Left lung (tissue), 10 donors: ENCODE results near the gene PHACTR1. TPM values are rescaled to one million over a fixed set of nuclear protein-coding genes. Genes with fewer than 3 reads are reported as not detected.

ENCODE experiments used
- ATAC-seq: fragments of 200-7000 bp; cut with Tn5 transposase; one replicate; pipeline ENCODE4 v1.9.1; 2020; ENCODE audit warnings: moderate library complexity
- DNase-seq, 4 donors: peaks; one replicate each; pipeline ENCODE4 v3.0.0-alpha.2; 2013 to 2020
- H3K27ac ChIP-seq, 2 donors: fragments of 200-600 bp; sonication (generic) in 1 of 2; one replicate each; pipeline versions ENCODE4 v1.5.0 to v1.8.0; 2020 to 2021
- H3K27me3 ChIP-seq, 2 donors: fragments of 200-600 bp; sonication (generic) in 1 of 2; one replicate each; pipeline versions ENCODE4 v1.5.0 to v1.8.0; 2020 to 2021
- H3K36me3 ChIP-seq, 2 donors: fragments of 200-600 bp; sonication (generic) in 1 of 2; one replicate each; pipeline versions ENCODE4 v1.5.0 to v1.8.0; 2020 to 2021
- H3K4me1 ChIP-seq, 2 donors: fragments of 200-600 bp; one replicate each; pipeline ENCODE4 v1.8.0; 2021
- H3K4me3 ChIP-seq, 2 donors: fragments of 200-600 bp; sonication (generic) in 1 of 2; one replicate each; pipeline versions ENCODE4 v1.5.0 to v1.8.0; 2020 to 2021; ENCODE audit warnings: mild to moderate bottlenecking in 1 of 2
- H3K9me3 ChIP-seq, 2 donors: fragments of 200-600 bp; sonication (generic) in 1 of 2; one replicate each; pipeline versions ENCODE4 v1.5.0 to v1.8.0; 2020 to 2021
- CTCF ChIP-seq, 2 donors: fragments of 200-600 bp; sonication (generic) in 1 of 2; IDR thresholded peaks; one replicate each; pipeline versions ENCODE4 v1.5.0 to v1.8.0; 2021; ENCODE audit warnings: antibody characterized with exemption in 2 of 2
- intact Hi-C, 2 donors: fragments of 100-400 bp; cut with DNase I; formaldehyde crosslinking; loops; one replicate each; pipeline versions ENCODE4 v1.11.2 to v1.14.2; 2022
- polyA plus RNA-seq, 6 donors: library from polyadenylated mRNA; unstranded; fragments of 120-200 nt; gene quantifications; one replicate each; pipeline ENCODE4 v1.2.1, GENCODE V29; 2013; ENCODE audit not compliant: insufficient read length in 6 of 6
- total RNA-seq, 2 donors: library from RNA; stranded (reverse); fragmentation: NEBNext Ultra II Directional; extraction: Animal tissue kit (Norgen Biotek cat#: 25700); gene quantifications; one replicate each; pipeline ENCODE4 v1.2.1, GENCODE V29; 2021
- donor health status: DM: no; HTN: yes; CAD: no.
- donor health status: DM: no; HTN: no; CAD: no.

Gene PHACTR1
- total and polyA plus RNA-seq, 8 donors: 12.1 to 53.3 (median 15.8) TPM

DNA sequence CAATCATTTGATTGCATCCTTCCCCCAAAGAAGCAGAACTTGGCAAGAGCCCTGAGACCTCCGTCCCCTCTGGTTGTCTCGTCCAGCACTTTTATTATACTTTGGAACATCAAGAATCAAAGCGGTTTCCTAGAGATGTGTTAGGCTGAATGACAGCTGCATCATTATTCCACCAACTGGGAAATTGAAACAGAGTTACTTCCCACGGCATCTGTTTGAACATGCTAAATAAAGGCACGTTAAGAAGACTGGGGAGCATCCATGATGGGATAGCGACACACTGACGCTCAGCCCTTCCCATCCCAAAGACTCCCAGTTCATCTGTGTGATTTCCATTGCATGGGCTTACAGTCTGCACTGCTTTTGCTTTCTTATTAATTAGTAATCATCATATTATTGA lies 464.0 kb downstream of the PHACTR1 start:
- no peak for DNase-seq

DNA sequence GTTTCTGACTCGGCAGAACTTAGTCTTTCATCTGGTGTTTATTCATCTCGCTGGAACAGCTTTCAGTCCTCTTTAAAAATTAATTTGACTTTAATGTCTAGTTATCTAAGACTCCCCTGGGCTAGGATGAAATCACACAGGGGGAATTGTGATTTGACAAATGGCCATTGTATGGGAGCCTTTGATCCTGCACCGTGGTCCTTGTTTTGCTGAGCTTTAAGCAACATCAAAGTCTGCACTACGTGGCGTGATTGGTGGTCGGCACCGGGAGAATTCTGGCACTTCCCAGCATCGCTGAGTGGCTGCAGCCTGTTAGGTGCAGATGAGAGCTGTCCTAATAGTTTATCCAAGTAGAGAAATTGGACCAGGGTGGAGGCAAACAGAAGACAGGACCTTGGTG lies 464.8 kb downstream of the PHACTR1 start:
- intact Hi-C loops: no loop called here

More for the DNA sequence above, 464.0 kb downstream of the PHACTR1 start:
- Histone ChIP-seq H3K4me3 (no peak overlapping the region), H3K4me1 (peaks cover 0 to 11% of the 10 kb centered on the region in 2 donors), H3K27me3 (no peaks in the 10 kb centered on the region), H3K27ac (no peak overlapping the region), H3K36me3 (no peaks in the 10 kb centered on the region), H3K9me3 (no peaks in the 10 kb centered on the region)
- no peak for TF ChIP-seq CTCF (IDR thresholded peaks at IDR 0.05)
- intact Hi-C loops: no loop called here
- ATAC-seq: no peak

DNA sequence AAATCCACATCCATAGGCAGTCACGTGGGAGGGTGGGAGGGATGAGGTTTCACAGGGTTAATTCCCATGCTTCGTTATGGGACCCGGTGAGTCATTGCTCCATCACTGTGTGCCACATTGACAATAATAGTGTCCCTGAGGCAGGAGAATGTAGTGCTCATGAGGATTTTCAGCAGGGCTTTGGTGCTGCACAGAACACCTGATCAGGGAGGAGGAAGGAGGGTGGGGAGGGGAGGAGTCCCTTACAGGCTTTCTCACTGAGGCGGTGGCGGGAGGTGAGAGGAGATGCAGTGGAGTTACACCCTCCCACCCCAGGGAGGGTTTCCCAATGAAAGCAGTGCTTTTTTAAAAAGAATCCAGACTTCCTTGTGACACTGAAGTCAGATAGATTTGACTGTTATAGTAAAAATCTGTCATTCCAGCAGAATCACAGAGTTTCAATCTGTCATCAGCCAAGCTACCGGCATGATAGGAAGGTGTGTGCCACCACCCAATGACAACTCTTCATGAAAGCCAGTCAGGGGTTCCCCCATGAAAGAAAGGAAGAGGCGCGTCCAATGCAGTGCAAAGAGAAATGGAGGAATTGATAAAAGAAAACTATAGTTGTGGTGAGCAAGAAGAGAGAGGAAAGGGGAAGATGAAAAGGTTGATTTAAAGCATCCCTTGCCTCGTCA lies 467.0 kb downstream of the PHACTR1 start:
- no peak overlapping the region for H3K4me3 ChIP-seq
- ATAC-seq (no peak), DNase-seq (no peak)
- intact Hi-C loops: no loop called here
- H3K9me3 ChIP-seq: no peaks in the 10 kb centered on the region
- H3K4me1 ChIP-seq: no peaks in the 10 kb centered on the region
- no peak for TF ChIP-seq CTCF (IDR thresholded peaks at IDR 0.05)
- H3K27me3 ChIP-seq: no peaks in the 10 kb centered on the region
- H3K36me3 ChIP-seq: no peaks in the 10 kb centered on the region
- no peak overlapping the region for H3K27ac ChIP-seq

More for the DNA sequence above, 464.8 kb downstream of the PHACTR1 start:
- no peak overlapping the region for H3K4me3 ChIP-seq
- no peaks in the 10 kb centered on the region for H3K9me3 ChIP-seq
- H3K27ac ChIP-seq: no peak overlapping the region
- no peaks in the 10 kb centered on the region for H3K27me3 ChIP-seq
- H3K36me3 ChIP-seq: no peaks in the 10 kb centered on the region
- H3K4me1 ChIP-seq: peaks cover 0 to 11% of the 10 kb centered on the region in 2 donors
- no peak for TF ChIP-seq CTCF (IDR thresholded peaks at IDR 0.05)
- DNase-seq (peak in 1 of 4 donors; percentile 10), ATAC-seq (no peak)

- no peak overlapping the region for H3K27ac ChIP-seq
- no peak for TF ChIP-seq CTCF (IDR thresholded peaks at IDR 0.05)
- H3K27me3 ChIP-seq: no peaks in the 10 kb centered on the region
- no peak overlapping the region for H3K4me3 ChIP-seq
- H3K9me3 ChIP-seq: no peaks in the 10 kb centered on the region
- intact Hi-C loops: no loop called here
- DNase-seq (no peak), ATAC-seq (no peak)
- H3K4me1 ChIP-seq: no peaks in the 10 kb centered on the region
- no peaks in the 10 kb centered on the region for H3K36me3 ChIP-seq
These were observed 467.5 kb downstream of the PHACTR1 start for GRCh38 chr6:13184089-13184468.

DNA sequence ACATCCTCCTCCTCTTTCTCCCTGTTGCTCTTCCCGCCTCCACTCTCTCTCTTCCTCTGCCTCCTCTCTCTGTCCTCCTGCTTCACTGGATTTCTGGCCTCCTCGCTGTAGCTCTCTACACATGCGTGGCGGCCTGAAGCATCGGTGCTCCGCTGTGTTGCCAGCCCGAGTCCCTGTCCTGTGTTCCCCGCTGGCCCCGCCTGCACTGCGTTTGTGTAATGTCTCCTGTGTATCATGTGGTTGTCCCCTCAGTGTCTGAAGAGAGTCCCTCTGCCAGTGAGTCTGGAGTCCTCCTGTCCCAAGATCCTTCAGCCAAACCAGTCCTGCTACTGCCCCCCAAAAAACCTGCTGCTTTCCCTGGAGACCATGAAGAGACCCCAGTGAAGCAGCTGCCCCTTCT lies 468.0 kb downstream of the PHACTR1 start:
- Histone ChIP-seq H3K4me1 (no peaks in the 10 kb centered on the region), H3K27me3 (no peaks in the 10 kb centered on the region), H3K4me3 (no peak overlapping the region), H3K36me3 (no peaks in the 10 kb centered on the region), H3K9me3 (no peaks in the 10 kb centered on the region), H3K27ac (no peak overlapping the region)
- intact Hi-C loops: no loop called here
- ATAC-seq (no peak), DNase-seq (no peak)
- TF ChIP-seq CTCF (IDR thresholded peaks at IDR 0.05): no peak
